HL-60 (cell line): ENCODE data around the gene KCNG4.

ENCODE experiments used
- CTCF ChIP-seq: IDR thresholded peaks from one replicate; pipeline ENCODE4 v1.5.1; 2011; ENCODE audit warnings: low read length, control low read depth, inconsistent platforms; ENCODE audit not compliant: insufficient read depth
- GABPA ChIP-seq: IDR thresholded peaks from 2 replicates; pipeline ENCODE4 v1.6.1; 2012; ENCODE audit warnings: low read depth
- POLR2AphosphoS5 ChIP-seq: IDR thresholded peaks from 2 replicates; pipeline ENCODE4 v1.6.1; 2012; ENCODE audit warnings: low read depth
- TF ChIP-seq, protein P1 (sequence below): IDR thresholded peaks from 2 replicates; pipeline ENCODE4 v1.6.1; 2012; ENCODE audit warnings: low read depth; ENCODE audit not compliant: insufficient replicate concordance

DNA sequence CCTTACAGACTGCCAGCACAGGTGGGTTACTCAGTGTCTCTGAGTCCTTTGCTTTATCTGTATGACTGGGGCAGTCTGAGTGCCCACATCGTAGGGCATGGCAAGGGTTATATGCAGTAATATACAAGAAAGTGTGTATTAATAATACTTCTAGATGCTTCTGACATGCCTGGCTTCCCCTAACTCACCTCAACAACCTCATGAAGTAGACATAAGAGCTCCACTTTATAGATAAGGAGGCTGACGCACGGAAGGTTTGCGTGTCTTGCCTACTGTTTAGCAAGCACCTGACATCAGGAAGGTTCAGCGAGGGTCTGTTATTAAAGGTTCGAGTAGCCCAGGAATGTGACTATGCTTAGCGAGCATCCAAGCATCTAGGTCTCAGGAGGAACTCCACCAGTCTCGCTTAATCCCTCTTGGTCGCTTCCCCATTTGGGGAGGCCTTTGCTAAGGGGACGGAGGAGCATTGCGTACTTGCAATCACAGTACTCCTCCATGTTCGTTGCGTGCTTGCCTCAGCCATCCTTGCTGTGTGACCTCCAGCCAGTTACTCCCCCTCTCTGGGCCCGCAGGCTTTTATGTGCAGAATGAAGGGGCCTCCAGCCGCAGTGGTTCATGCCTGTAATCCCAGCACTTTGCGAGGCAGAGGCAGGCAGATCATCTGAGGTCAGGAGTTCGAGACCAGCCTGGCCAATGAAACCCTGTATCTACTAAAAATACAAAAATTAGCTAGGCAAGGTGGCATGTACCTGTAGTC is 1.6 kb downstream of the KCNG4 start:
- TF ChIP-seq CTCF: no peak
- TF ChIP-seq, protein P1, sequence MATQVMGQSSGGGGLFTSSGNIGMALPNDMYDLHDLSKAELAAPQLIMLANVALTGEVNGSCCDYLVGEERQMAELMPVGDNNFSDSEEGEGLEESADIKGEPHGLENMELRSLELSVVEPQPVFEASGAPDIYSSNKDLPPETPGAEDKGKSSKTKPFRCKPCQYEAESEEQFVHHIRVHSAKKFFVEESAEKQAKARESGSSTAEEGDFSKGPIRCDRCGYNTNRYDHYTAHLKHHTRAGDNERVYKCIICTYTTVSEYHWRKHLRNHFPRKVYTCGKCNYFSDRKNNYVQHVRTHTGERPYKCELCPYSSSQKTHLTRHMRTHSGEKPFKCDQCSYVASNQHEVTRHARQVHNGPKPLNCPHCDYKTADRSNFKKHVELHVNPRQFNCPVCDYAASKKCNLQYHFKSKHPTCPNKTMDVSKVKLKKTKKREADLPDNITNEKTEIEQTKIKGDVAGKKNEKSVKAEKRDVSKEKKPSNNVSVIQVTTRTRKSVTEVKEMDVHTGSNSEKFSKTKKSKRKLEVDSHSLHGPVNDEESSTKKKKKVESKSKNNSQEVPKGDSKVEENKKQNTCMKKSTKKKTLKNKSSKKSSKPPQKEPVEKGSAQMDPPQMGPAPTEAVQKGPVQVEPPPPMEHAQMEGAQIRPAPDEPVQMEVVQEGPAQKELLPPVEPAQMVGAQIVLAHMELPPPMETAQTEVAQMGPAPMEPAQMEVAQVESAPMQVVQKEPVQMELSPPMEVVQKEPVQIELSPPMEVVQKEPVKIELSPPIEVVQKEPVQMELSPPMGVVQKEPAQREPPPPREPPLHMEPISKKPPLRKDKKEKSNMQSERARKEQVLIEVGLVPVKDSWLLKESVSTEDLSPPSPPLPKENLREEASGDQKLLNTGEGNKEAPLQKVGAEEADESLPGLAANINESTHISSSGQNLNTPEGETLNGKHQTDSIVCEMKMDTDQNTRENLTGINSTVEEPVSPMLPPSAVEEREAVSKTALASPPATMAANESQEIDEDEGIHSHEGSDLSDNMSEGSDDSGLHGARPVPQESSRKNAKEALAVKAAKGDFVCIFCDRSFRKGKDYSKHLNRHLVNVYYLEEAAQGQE: no peak
- TF ChIP-seq POLR2AphosphoS5: no peak
- TF ChIP-seq GABPA: no peak
